Thyroid gland (tissue), 4 donors: ENCODE measurements around the gene AKT2.

Experiments used
- POLR2A ChIP-seq, 2 donors: fragments of 450-650 bp; IDR thresholded peaks; one replicate each; pipeline ENCODE4 v1.6.1; 2017; ENCODE audit warnings: antibody characterized with exemption in 2 of 2, mild to moderate bottlenecking in 2 of 2, moderate library complexity in 1 of 2
- TF ChIP-seq, protein P1 (sequence below), 6 experiments: fragments of 200-600 bp in 3 of 6; fragments of 450-650 bp in 3 of 6; sonication (generic) in 3 of 6; IDR thresholded peaks; one replicate each; pipeline ENCODE4 v1.5.1; 2016 to 2019; ENCODE audit warnings: antibody characterized with exemption in 6 of 6, mild to moderate bottlenecking in 2 of 6, inconsistent platforms in 1 of 6, moderate library complexity in 1 of 6

DNA sequence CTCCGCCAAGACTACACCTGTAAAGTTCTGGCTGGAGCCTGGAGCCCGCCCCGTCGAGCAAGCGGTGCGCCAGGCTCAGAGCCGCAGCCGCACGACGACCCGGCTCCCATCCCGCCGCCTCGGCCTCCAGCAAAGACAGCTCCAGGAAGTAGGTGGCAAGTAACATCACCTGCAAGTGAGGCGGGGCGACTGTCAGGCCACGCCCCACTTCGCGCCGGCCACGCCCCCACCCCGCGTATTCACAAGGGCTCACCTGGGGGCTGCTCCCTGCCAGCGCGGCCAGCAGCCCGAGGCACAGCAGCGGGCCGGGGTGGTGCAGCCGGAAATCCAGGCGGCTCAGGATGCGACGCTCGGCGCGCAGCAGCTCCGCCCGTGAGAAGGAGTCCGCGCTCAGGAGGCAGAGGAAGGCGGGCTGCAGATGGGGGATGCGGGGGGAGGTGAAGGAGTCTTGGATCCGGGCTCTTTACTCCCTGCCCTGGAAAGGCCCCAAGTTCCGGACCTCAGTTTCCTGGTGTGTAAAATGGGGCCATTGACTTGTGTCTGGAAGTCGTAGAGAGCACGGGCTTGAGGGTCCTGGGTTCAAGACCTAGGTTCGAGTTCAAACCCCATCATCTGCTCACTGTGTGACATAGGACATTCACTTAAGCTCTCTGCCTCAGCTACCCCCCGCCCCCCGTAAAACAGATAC lies 61.9 kb downstream of the AKT2 start:
- TF ChIP-seq, protein P1, sequence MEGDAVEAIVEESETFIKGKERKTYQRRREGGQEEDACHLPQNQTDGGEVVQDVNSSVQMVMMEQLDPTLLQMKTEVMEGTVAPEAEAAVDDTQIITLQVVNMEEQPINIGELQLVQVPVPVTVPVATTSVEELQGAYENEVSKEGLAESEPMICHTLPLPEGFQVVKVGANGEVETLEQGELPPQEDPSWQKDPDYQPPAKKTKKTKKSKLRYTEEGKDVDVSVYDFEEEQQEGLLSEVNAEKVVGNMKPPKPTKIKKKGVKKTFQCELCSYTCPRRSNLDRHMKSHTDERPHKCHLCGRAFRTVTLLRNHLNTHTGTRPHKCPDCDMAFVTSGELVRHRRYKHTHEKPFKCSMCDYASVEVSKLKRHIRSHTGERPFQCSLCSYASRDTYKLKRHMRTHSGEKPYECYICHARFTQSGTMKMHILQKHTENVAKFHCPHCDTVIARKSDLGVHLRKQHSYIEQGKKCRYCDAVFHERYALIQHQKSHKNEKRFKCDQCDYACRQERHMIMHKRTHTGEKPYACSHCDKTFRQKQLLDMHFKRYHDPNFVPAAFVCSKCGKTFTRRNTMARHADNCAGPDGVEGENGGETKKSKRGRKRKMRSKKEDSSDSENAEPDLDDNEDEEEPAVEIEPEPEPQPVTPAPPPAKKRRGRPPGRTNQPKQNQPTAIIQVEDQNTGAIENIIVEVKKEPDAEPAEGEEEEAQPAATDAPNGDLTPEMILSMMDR (IDR thresholded peaks at IDR 0.05): no peak
- TF ChIP-seq POLR2A (IDR thresholded peaks at IDR 0.05): no peak
